CD4-positive, CD25-positive, alpha-beta regulatory T cell (primary cell): Measurements from ENCODE around the gene DPYD. TPM values are rescaled to one million over a fixed set of nuclear protein-coding genes. Genes with fewer than 3 reads are reported as not detected.

ENCODE experiments used
- ATAC-seq, 2 donors: fragments of 150-1000 bp; cut with Tn5 transposase; one replicate each; pipeline ENCODE4 v1.10.0; 2021; ENCODE audit warnings: low read depth in 2 of 2, moderate number of reproducible peaks in 2 of 2, moderate library complexity in 1 of 2
- DNase-seq, 3 donors: peaks; one replicate each; pipeline versions ENCODE4 v3.0.0 to v3.0.0-alpha.2; 2012 to 2022; ENCODE audit warnings: mixed read lengths in 1 of 3
- H3K27ac ChIP-seq: one replicate; pipeline ENCODE4 v1.7.0; 2013; ENCODE audit warnings: mild to moderate bottlenecking, low read length; ENCODE audit not compliant: insufficient read depth, poor library complexity, severe bottlenecking
- H3K27me3 ChIP-seq: one replicate; pipeline ENCODE4 v1.7.0; 2013; ENCODE audit warnings: low read length; ENCODE audit not compliant: control insufficient read depth, insufficient read depth
- H3K36me3 ChIP-seq: one replicate; pipeline ENCODE4 v1.7.0; 2013; ENCODE audit warnings: mild to moderate bottlenecking, low read length, moderate library complexity; ENCODE audit not compliant: control insufficient read depth, insufficient read depth
- H3K4me1 ChIP-seq: 2 replicates; pipeline ENCODE4 v1.7.0; 2013; ENCODE audit warnings: mild to moderate bottlenecking, low read length; ENCODE audit not compliant: insufficient read depth, control insufficient read depth, poor library complexity, severe bottlenecking
- H3K4me3 ChIP-seq: one replicate; pipeline ENCODE4 v1.7.0; 2013; ENCODE audit warnings: low read depth, mild to moderate bottlenecking, low read length, moderate library complexity
- H3K9me3 ChIP-seq, 2 experiments: 1 replicate in 1 of 2; 2 replicates in 1 of 2; pipeline ENCODE4 v1.7.0; 2013; ENCODE audit warnings: low read length in 2 of 2, mild to moderate bottlenecking in 1 of 2, moderate library complexity in 1 of 2; ENCODE audit not compliant: control insufficient read depth in 2 of 2
- H3K27ac Mint-ChIP-seq, 3 donors: one replicate each; pipeline ENCODE4 v1.8.0; 2020 to 2022; ENCODE audit warnings: mild to moderate bottlenecking in 3 of 3, mixed read lengths in 3 of 3, moderate library complexity in 2 of 3
- H3K27me3 Mint-ChIP-seq: one replicate; pipeline ENCODE4 v1.8.0; 2022; ENCODE audit warnings: mild to moderate bottlenecking, mixed read lengths
- H3K36me3 Mint-ChIP-seq: one replicate; pipeline ENCODE4 v1.8.0; 2020; ENCODE audit warnings: mixed read lengths
- H3K4me1 Mint-ChIP-seq, 4 donors: one replicate each; pipeline ENCODE4 v1.8.0; 2020 to 2022; ENCODE audit warnings: mixed read lengths in 4 of 4, mild to moderate bottlenecking in 1 of 4
- H3K4me3 Mint-ChIP-seq, 4 donors: one replicate each; pipeline ENCODE4 v1.8.0; 2020 to 2022; ENCODE audit warnings: mild to moderate bottlenecking in 4 of 4, mixed read lengths in 4 of 4, moderate library complexity in 3 of 4
- H3K9me3 Mint-ChIP-seq, 7 donors: one replicate each; pipeline ENCODE4 v1.8.0; 2020 to 2022; ENCODE audit warnings: mixed read lengths in 7 of 7, mild to moderate bottlenecking in 3 of 7, moderate library complexity in 2 of 7
- polyA plus RNA-seq, 4 donors: library from polyadenylated mRNA; unstranded; fragments of 300-500 nt; fragmentation: Illumina TruSeq; gene quantifications; one replicate each; pipeline ENCODE4 v1.2.3, GENCODE V29; 2021
- total RNA-seq: library from RNA; stranded (reverse); gene quantifications from one replicate; pipeline ENCODE4 v1.2.3, GENCODE V29; 2022

The DPYD gene
- total and polyA plus RNA-seq, 5 donors from 2014 or later: 47.6 to 87.3 (median 55.2) TPM

DNA sequence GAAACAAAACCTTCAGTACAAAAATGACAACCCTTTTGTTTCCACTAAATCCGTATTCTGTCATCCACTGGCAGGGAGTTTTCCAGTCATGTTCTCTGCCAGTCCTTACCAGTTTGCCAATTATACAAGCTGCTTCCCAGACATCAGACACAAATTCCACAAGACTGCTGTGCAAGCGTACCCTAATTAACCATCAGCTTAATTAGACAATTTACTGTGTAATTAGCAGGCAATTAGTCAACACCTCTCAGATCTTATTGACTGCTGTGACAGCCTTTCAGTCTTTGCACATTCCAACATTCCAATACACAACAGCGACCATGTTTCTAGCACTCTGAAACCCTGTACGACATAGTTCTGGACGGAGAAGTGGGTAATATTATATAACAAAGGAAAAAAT is 420.1 kb downstream of the DPYD start:
- Mint-ChIP-seq H3K9me3 (no peaks in the 10 kb centered on the region), H3K27me3 (no peaks in the 10 kb centered on the region), H3K36me3 (peaks cover 18% of the 10 kb centered on the region), H3K27ac (no peak overlapping the region), H3K4me3 (no peak overlapping the region), H3K4me1 (peaks cover 0 to 16% (median 4%) of the 10 kb centered on the region in 4 donors)
- DNase-seq (no peak), ATAC-seq (no peak)
- H3K27ac ChIP-seq: no peak overlapping the region
- H3K27me3 ChIP-seq: no peaks in the 10 kb centered on the region
- H3K36me3 ChIP-seq: peaks cover 2% of the 10 kb centered on the region
- no peaks in the 10 kb centered on the region for H3K9me3 ChIP-seq
- no peaks in the 10 kb centered on the region for H3K4me1 ChIP-seq
- H3K4me3 ChIP-seq: no peak overlapping the region

DNA sequence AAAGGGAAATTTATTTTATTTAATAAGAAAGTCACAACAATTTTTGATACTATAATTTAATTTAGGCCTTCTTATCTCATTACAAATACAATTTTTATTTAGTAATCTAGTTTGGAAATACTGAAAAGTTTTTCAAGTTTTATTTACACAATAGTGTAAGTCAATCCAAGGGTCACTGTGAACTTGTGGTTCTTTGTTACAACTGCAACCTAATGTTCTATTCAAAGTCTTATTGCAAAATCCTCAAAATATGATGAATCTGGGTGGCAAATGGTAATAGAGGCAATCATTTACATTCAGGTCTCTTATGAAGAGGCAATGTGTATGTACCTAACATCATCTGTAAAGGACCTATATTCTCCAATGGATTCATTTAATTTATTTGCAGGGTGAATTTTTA is 421.2 kb downstream of the DPYD start:
- H3K4me3 Mint-ChIP-seq: no peak overlapping the region
- peaks cover 20% of the 10 kb centered on the region for H3K36me3 Mint-ChIP-seq
- Histone ChIP-seq H3K9me3 (no peaks in the 10 kb centered on the region), H3K36me3 (peaks cover 2% of the 10 kb centered on the region), H3K27ac (no peak overlapping the region), H3K4me3 (no peak overlapping the region), H3K27me3 (no peaks in the 10 kb centered on the region), H3K4me1 (no peaks in the 10 kb centered on the region)
- H3K27me3 Mint-ChIP-seq: no peaks in the 10 kb centered on the region
- peaks cover 0 to 13% (median 1%) of the 10 kb centered on the region in 4 donors for H3K4me1 Mint-ChIP-seq
- H3K27ac Mint-ChIP-seq: no peak overlapping the region
- no peaks in the 10 kb centered on the region for H3K9me3 Mint-ChIP-seq
- DNase-seq (no peak), ATAC-seq (no peak)

DNA sequence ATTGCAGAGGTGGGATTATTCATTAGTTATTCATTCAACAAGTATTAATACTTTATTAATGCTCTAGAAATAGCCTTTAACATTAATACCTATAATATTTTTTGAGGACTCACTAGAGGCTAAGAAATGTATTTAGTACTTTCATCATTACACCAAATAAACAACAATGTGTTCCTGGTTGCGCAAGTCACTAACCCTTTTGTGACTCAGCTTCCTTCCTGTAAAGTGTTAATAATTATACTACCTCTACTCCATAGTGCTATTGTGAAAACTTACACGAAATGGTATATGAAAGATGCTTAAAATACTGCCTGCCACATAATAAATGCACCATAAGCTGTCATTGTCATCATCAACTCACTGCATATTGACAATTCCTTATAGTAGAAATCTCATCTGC is 431.0 kb downstream of the DPYD start:
- no peaks in the 10 kb centered on the region for H3K27me3 ChIP-seq
- DNase-seq (peak in 1 of 3 donors; percentile 18), ATAC-seq (no peak)
- H3K9me3 Mint-ChIP-seq: no peaks in the 10 kb centered on the region
- no peak overlapping the region for H3K27ac ChIP-seq
- no peak overlapping the region for H3K4me3 ChIP-seq
- no peaks in the 10 kb centered on the region for H3K27me3 Mint-ChIP-seq
- H3K4me1 ChIP-seq: no peaks in the 10 kb centered on the region
- no peak overlapping the region for H3K4me3 Mint-ChIP-seq
- H3K36me3 Mint-ChIP-seq: peaks cover 7% of the 10 kb centered on the region
- no peaks in the 10 kb centered on the region for H3K9me3 ChIP-seq
- H3K27ac Mint-ChIP-seq: no peak overlapping the region
- no peaks in the 10 kb centered on the region for H3K36me3 ChIP-seq
- H3K4me1 Mint-ChIP-seq: peaks cover 3 to 16% (median 10%) of the 10 kb centered on the region in 4 donors

DNA sequence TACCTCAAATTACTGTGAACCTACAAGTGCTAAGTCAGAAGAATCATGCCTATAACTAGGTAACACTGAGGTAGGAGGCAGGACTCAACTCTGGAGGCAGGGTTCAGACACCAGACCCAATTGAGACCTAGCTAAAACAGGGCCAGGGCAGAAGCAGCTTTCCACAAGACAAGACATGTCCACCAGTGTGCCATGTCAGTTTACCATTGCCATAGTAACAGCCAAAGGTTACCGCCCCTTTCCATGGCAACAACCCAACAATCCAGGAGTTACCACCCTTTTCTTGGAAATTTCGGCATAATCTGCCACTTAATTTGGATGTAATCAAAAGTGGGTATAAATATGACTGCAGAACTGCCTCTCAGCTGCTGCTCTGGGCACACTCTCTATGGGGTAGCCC is 432.3 kb downstream of the DPYD start:
- Histone ChIP-seq H3K4me3 (no peak overlapping the region), H3K36me3 (no peaks in the 10 kb centered on the region), H3K27me3 (no peaks in the 10 kb centered on the region), H3K4me1 (no peaks in the 10 kb centered on the region), H3K27ac (no peak overlapping the region), H3K9me3 (no peaks in the 10 kb centered on the region)
- Mint-ChIP-seq H3K4me1 (peaks cover 3 to 12% (median 8%) of the 10 kb centered on the region in 4 donors), H3K27me3 (no peaks in the 10 kb centered on the region), H3K9me3 (no peaks in the 10 kb centered on the region), H3K36me3 (peaks cover 12% of the 10 kb centered on the region), H3K4me3 (no peak overlapping the region), H3K27ac (no peak overlapping the region)
- no peak for DNase-seq
- ATAC-seq: no peak

DNA sequence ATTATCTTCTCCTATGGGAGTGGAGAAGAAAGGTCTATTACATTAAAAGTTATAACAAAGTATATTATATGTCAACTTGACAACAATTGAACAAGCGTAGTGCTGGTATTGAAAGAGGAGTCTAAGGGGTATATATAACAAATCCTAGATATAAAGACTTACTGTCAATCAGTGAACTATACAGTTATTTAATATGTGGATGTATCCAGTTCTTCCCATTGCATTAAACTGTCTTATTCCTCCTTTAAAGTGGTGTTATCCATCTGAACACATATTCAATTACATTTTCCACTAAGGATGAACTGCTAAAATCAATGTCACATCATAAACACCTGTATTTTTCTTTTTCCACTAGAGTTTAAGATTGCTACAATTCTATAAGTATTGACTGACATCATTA is 438.8 kb downstream of the DPYD start:
- Mint-ChIP-seq H3K4me1 (peaks cover 0 to 5% (median under 1%) of the 10 kb centered on the region in 4 donors), H3K36me3 (peaks cover 34% of the 10 kb centered on the region), H3K27ac (no peak overlapping the region), H3K4me3 (no peak overlapping the region), H3K27me3 (no peaks in the 10 kb centered on the region), H3K9me3 (peaks cover 0 to 8% (median 0%) of the 10 kb centered on the region in 7 donors)
- Histone ChIP-seq H3K27me3 (no peaks in the 10 kb centered on the region), H3K9me3 (no peaks in the 10 kb centered on the region), H3K4me1 (no peaks in the 10 kb centered on the region), H3K4me3 (no peak overlapping the region), H3K27ac (no peak overlapping the region), H3K36me3 (peaks cover 3% of the 10 kb centered on the region)
- ATAC-seq: no peak
- DNase-seq: no peak

DNA sequence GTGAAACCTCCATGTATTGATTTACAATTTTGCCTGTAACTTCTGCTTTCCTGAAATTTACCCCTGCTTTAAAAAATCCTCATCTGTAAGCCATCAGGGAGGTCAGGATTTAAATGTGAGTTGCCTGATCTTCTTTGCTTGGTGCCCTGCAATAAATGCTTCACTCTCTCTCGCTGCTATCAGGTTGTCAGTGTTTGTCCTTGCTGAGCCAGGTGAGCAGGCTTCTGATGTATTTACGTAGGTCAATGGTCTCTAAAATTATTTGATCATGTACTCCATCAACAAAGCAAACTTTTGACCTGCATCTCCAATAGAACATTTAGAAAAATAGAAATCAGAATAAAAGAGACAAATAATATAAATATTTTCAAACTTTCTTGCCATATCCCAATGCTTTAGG is 453.4 kb downstream of the DPYD start:
- no peak for ATAC-seq
- no peaks in the 10 kb centered on the region for H3K27me3 Mint-ChIP-seq
- H3K4me3 Mint-ChIP-seq: no peak overlapping the region
- H3K27me3 ChIP-seq: no peaks in the 10 kb centered on the region
- peaks cover 0 to 6% (median 4%) of the 10 kb centered on the region in 7 donors for H3K9me3 Mint-ChIP-seq
- H3K27ac ChIP-seq: no peak overlapping the region
- H3K9me3 ChIP-seq: no peaks in the 10 kb centered on the region
- peaks cover 0 to 11% (median 2%) of the 10 kb centered on the region in 4 donors for H3K4me1 Mint-ChIP-seq
- no peak overlapping the region for H3K27ac Mint-ChIP-seq
- peaks cover 54% of the 10 kb centered on the region for H3K36me3 Mint-ChIP-seq
- H3K4me3 ChIP-seq: no peak overlapping the region
- no peak for DNase-seq
- H3K4me1 ChIP-seq: no peaks in the 10 kb centered on the region
- peaks cover 2% of the 10 kb centered on the region for H3K36me3 ChIP-seq

DNA sequence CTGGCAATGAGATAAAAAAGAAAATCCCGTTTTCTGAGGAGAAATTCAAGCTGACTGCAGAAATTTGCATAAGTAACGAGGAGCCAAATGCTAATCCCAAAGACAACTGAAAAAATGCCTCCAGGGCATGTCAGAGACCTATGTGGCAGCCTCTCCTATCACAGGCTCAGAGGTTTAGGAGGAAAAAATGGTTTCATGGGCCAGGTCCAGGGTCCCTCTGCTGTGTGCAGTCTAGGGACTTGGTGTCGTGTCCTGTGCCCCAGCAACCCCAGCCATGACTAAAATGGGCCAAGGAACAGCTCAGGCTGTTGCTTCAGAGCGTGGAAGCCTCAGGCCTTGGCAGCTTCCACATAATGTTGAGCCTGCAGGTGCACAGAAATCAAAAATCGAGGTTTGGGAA is 456.5 kb downstream of the DPYD start:
- no peaks in the 10 kb centered on the region for H3K27me3 Mint-ChIP-seq
- Histone ChIP-seq H3K36me3 (peaks cover 7% of the 10 kb centered on the region), H3K4me3 (no peak overlapping the region), H3K4me1 (no peaks in the 10 kb centered on the region), H3K9me3 (no peaks in the 10 kb centered on the region), H3K27ac (no peak overlapping the region), H3K27me3 (no peaks in the 10 kb centered on the region)
- ATAC-seq (no peak), DNase-seq (no peak)
- peaks cover 0 to 11% (median 4%) of the 10 kb centered on the region in 4 donors for H3K4me1 Mint-ChIP-seq
- H3K9me3 Mint-ChIP-seq: peaks cover 0 to 5% (median 2%) of the 10 kb centered on the region in 7 donors
- H3K4me3 Mint-ChIP-seq: no peak overlapping the region
- H3K36me3 Mint-ChIP-seq: peaks cover 51% of the 10 kb centered on the region
- no peak overlapping the region for H3K27ac Mint-ChIP-seq

DNA sequence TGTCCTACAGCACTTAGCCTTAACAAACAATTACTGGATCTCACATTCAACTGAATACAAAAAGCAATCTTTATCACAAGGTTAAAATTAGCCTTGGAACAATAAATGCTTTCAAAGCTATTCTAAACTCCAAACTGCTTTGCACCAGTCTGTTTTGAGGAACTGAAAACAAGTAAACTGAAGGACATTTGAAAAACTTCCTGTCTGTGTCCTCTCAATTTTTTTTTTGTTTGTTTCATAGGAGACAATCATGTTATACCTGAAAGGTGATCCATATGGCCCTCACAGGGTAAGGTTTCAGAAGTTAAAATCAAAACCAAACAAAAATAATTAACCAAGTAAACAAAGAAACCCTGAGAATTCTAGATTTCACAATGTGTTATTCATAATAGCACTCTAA is 459.1 kb downstream of the DPYD start:
- no peak for ATAC-seq
- H3K27me3 ChIP-seq: no peaks in the 10 kb centered on the region
- H3K4me3 Mint-ChIP-seq: no peak overlapping the region
- H3K4me1 ChIP-seq: no peaks in the 10 kb centered on the region
- H3K9me3 Mint-ChIP-seq: peaks cover 0 to 4% (median 2%) of the 10 kb centered on the region in 7 donors
- H3K27me3 Mint-ChIP-seq: no peaks in the 10 kb centered on the region
- H3K27ac Mint-ChIP-seq: no peak overlapping the region
- no peak overlapping the region for H3K27ac ChIP-seq
- H3K9me3 ChIP-seq: no peaks in the 10 kb centered on the region
- peaks cover 7% of the 10 kb centered on the region for H3K36me3 ChIP-seq
- DNase-seq: no peak
- H3K4me1 Mint-ChIP-seq: peaks cover 0 to 9% (median 3%) of the 10 kb centered on the region in 4 donors
- H3K36me3 Mint-ChIP-seq: peaks cover 46% of the 10 kb centered on the region
- no peak overlapping the region for H3K4me3 ChIP-seq
